ENCODE data around the gene GALK2. TPM values are rescaled to one million over a fixed set of nuclear protein-coding genes. Genes with fewer than 3 reads are reported as not detected.
"Not testable (repeated sequence)": the region's sequence is repeated elsewhere in the genome, so short reads cannot be mapped to it uniquely, and the experiment has no call there.

GALK2 gene
- total RNA-seq, 1 experiment from 2014 or later, result 45.1 TPM

DNA sequence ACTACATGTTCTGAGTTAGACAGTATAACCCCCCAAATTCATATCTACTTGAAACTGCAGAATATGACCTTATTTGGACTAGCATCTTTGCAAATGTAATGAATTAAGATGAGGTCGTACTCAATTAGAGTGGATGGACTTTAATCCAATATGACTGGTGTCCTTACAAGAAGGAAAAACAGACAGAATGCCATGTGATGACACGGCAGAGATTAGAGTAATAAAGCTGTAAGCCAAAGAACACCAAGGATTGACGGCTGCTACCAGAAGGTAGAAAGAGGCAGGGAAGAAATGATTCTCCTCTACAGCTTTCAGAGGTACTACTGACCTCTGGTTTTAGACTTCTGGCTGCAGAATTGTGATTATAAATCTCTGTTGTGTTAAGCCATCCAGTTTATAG is 30.3 kb downstream of the GALK2 start:
- in situ Hi-C loops (cut with HindIII; ENCODE audit: low sequenced_read_pairs), result no loop called here
- no peak for DNase-seq (ENCODE audit: low spot score)

- DNase-seq (ENCODE audit: low spot score); in situ Hi-C loops (cut with HindIII; ENCODE audit: low sequenced_read_pairs): not testable (repeated sequence)
These were observed 38.1 kb downstream of the GALK2 start for GRCh38 chr15:49208102-49208501.

GRCh38 chr15:49212897-49213296 is 42.9 kb downstream of the GALK2 start:
- DNase-seq (ENCODE audit: low spot score), result no peak

DNA sequence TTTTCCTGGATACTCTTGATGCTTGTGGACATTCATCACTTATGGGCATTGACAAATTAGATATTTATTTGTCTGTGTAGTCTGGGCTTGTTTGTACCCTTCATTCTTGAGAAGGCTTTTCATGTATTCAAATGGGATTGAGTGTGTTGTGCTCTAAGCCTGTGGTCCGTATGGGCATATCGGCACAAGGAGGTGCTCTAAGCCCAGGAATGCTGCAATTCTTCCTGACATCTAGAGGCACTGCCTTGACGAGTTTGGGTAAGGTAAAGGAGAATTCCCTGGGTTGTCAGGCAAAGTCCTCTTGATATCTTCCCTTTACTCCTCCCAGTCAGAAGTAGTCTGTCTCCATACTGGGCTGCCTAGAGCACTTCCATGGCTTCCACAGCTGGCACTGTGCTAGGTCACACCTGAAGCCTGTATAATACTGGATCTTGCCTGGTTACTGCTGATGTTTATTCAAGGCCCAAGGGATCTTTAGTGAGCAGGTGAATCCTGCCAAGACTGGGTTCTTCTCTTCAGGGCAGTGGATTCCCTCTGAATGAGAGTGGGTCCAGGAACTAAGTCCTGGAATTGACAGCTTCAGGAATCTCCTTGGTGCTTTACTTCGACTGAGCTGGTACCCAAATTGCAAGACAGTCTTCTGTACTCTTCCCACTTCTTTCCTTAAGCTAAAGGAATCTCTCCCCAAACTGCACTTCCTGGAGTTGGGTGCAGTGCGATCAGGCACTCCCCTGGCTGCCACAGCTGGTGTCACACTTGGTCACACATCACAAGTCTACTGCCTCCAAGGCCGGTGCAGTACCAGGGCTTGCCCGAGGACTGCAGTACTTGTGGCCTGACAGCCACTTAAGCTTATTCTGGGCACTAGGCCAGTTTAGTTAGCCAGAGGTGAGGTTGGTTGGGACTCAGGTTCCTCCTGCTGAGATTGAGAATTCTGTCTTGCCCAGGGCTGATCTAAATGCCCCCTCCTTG is 46.0 kb downstream of the GALK2 start:
- in situ Hi-C loops (cut with HindIII; ENCODE audit: low sequenced_read_pairs), result no loop called here
- DNase-seq (ENCODE audit: low spot score), result no peak

More at GRCh38 chr15:49212897-49213296, 42.9 kb downstream of the GALK2 start:
- in situ Hi-C loops (cut with HindIII; ENCODE audit: low sequenced_read_pairs), result no loop called here

DNA sequence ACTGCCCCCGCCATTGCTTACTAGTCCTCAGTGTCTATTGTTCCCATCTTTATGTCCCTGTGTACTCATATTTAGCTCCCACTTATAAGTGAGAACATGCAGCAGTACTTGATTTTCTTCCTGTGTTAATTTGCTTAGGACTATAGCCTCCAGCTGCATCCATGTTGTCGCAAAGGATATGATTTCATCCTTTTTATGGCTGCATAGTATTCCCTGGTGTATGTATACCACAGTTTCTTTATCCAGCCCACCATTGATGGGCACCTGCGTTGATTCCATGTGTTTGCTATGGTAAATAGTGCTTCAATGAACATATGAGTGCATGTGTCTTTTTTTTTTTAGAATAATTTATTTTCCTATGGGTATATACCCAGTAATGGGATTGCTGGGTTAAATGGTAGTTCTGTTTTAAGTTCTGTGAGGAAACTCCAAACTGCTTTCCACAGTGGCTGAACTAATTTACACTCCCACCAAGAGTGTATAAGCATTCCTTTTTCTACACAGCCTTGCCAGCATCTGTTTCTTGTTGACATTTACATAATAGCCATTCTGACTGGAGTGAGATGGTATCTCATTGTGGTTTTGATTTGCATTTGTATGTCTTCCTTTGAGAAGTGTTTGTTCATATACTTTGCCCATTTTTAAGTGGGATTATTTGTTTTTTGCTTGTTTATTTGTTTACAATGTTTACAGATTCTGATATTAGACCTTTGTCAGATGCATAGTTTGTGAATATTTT is 53.7 kb downstream of the GALK2 start:
- in situ Hi-C loops (cut with HindIII; ENCODE audit: low sequenced_read_pairs), result no loop called here
- no peak for DNase-seq (ENCODE audit: low spot score)

DNA sequence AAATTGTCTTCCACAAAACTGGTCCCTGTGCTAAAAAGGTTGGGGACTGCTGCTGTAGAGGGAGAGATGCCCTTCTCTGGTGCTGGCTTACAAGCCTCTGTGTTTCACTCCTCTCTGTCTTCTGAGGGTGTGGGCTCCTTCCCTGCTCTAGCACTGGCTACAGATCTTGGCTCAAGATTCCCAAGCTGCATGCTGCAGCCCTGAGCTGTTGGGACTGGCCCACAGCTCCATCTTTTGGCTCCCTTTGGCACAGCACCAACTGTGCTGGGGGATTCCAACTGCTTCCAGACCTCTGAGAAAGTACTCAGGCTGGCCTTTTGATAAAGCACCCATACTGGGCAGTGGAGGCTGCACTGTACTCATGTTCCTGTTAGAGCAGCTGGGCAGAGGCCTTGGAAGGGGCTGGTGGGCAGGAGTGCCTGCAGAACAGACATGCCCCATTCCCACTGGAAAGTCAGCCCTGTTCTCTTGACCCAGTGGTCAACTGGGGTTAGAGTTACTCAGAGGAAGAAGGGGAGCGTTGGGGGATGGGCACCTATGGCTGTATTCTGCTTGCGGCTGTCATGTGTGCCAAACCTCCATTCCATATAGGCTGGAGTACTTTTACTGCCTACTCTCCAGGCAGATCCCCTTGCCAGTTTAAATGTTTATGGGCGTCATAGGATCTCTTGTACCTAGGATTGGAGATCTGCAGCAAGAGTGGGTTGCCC is 55.7 kb downstream of the GALK2 start:
- in situ Hi-C loops (cut with HindIII; ENCODE audit: low sequenced_read_pairs), result no loop called here
- peak; percentile 33 for DNase-seq (ENCODE audit: low spot score)

GRCh38 chr15:49227602-49228001 is 57.6 kb downstream of the GALK2 start:
- DNase-seq (ENCODE audit: low spot score), result no peak
- in situ Hi-C loops (cut with HindIII; ENCODE audit: low sequenced_read_pairs), result no loop called here

GRCh38 chr15:49229922-49230321 is 59.9 kb downstream of the GALK2 start:
- DNase-seq (ENCODE audit: low spot score), result no peak
- in situ Hi-C loops (cut with HindIII; ENCODE audit: low sequenced_read_pairs), result no loop called here

- no peak for DNase-seq (ENCODE audit: low spot score)
- in situ Hi-C loops (cut with HindIII; ENCODE audit: low sequenced_read_pairs), result no loop called here
These were observed 62.3 kb downstream of the GALK2 start for GRCh38 chr15:49232236-49232806.

- in situ Hi-C loops (cut with HindIII; ENCODE audit: low sequenced_read_pairs), result no loop called here
- peak; percentile 64 for DNase-seq (ENCODE audit: low spot score)
These were observed 65.5 kb downstream of the GALK2 start for GRCh38 chr15:49235446-49236124.

- no peak for DNase-seq (ENCODE audit: low spot score)
- in situ Hi-C loops (cut with HindIII; ENCODE audit: low sequenced_read_pairs), result no loop called here
These were observed 66.8 kb downstream of the GALK2 start for GRCh38 chr15:49236869-49237268.

DNA sequence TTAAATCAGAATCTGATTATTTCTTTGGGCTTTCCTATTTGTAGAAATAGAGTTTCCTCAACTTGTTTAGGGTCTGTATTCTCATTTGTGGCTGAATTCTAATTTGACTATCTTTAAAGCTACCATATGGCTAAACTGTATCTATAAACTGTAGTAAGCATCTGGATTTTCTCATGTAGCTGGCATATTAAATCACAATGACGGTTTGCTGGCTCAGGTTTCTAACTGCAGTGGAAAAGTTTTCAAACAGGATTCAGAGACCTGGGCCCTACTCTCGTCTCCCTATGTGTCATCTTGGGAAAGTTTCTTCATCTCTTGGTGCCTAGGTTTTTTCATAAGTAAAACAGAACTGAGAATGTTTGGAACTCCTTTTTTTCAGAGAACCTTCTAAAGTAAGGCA is 68.3 kb downstream of the GALK2 start:
- no peak for DNase-seq (ENCODE audit: low spot score)
- in situ Hi-C loops (cut with HindIII; ENCODE audit: low sequenced_read_pairs), result no loop called here

DNA sequence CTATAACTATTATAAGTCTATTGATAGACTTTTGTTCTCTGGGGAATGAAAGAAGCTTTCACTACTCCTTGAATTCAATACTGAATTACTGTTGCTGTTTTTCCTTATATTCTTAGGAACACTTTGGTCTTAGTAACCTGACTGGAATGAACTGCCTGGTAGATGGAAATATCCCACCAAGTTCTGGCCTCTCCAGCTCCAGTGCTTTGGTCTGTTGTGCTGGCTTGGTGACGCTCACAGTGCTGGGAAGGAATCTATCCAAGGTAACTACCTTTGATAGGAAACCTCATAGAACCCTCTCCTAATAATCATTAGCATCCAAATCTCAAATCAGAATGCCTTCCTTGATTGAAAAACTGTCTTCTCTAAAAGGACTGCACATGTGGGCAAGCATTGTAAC is 69.1 kb downstream of the GALK2 start:
- DNase-seq (ENCODE audit: low spot score), result no peak
- in situ Hi-C loops (cut with HindIII; ENCODE audit: low sequenced_read_pairs), result no loop called here

GRCh38 chr15:49242820-49243219 is 72.8 kb downstream of the GALK2 start:
- in situ Hi-C loops (cut with HindIII; ENCODE audit: low sequenced_read_pairs), result no loop called here
- DNase-seq (ENCODE audit: low spot score), result no peak

- no peak for DNase-seq (ENCODE audit: low spot score)
- in situ Hi-C loops (cut with HindIII; ENCODE audit: low sequenced_read_pairs), result no loop called here
These were observed 77.6 kb downstream of the GALK2 start for GRCh38 chr15:49247556-49248110.

DNA sequence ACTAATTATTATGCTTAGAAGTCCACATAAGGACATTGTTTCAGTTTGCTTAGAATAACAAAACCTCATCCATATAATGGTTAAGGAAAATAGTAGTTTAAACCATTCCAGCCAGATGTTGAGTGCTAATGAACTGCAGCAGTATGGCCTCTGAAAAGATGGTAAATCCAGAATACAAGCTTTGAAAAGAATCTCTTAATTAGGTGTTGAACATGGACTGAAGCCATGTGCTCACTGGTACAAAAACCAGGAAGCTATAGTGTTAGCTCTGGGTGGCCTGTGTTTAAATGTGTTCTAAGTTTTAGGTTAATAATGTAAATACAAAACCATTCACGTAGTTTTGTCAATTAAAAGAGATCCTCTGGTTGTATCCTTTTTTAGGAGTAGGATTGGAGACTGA is 78.2 kb downstream of the GALK2 start:
- in situ Hi-C loops (cut with HindIII; ENCODE audit: low sequenced_read_pairs), result no loop called here
- DNase-seq (ENCODE audit: low spot score), result no peak

DNA sequence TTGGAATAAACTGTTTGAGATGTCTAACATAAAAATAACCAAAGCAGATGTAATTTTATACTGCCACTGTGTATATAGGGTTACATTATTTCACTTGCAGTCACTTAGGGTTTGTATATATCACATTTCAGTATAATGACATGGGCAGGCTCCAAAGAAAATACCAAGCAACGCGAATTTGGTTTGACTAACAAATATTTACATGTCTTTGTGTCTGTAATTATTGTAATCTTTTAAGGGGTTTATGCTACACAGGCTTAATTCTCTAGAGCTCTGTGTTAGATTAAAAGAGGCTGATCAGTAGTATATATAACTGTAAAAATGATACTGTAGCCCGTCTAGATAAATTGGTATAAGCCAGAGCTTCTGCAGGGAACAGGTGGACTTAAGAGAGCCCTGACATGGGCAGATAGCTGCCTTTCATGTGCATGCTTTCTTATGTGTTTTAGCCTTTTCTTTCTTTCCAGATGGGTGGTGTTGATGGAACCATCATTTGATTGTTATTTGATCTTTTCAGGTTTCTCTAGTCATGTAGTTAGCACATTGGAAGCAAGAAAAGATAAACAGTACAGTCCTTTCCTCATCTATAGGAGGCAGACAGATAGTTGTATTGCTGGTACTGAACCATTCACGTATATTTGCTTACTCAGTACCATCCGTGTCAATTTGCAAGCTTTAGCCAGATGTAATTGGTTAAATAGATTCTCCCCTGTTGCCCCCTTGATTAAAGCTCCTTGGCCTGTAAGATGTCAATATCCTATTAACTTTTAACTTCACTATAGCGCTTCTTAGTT is 86.1 kb downstream of the GALK2 start:
- no peak for DNase-seq (ENCODE audit: low spot score)
- in situ Hi-C loops (cut with HindIII; ENCODE audit: low sequenced_read_pairs), result no loop called here

DNA sequence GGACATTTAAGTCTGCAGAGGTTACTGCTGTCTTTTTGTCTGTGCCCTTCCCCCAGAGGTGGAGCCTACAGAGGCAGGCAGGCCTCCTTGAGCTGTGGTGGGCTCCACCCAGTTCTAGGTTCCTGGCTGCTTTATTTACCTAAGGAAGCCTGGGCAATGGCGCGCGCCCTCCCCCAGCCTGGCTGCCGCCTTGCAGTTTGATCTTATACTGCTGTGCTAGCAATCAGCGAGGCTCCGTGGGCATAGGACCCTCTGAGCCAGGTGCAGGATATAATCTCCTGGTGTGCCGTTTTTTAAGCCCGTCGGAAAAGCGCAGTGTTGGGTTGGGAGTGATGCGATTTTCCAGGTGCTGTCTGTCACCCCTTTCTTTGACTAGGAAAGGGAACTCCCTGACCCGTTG is 95.1 kb downstream of the GALK2 start:
- in situ Hi-C loops (cut with HindIII; ENCODE audit: low sequenced_read_pairs); DNase-seq (ENCODE audit: low spot score): not testable (repeated sequence)

Data from G401 (cell line).